Subcutaneous adipose tissue (tissue), 4 donors: Measurements from ENCODE around the gene SPARC. TPM values are rescaled to one million over a fixed set of nuclear protein-coding genes. Genes with fewer than 3 reads are reported as not detected.

Experiments used
- CTCF ChIP-seq: fragments of 450-650 bp; IDR thresholded peaks from one replicate; pipeline ENCODE4 v1.5.1; 2016; ENCODE audit warnings: low read depth, mild to moderate bottlenecking, control low read depth, antibody characterized with exemption, moderate library complexity
- total RNA-seq, 4 donors: library from RNA; depleted of rRNA; stranded (reverse); fragments of >200 nt; gene quantifications; one replicate each; pipeline ENCODE4 v1.1.0, GENCODE V29; 2016

Gene SPARC
- total RNA-seq, 4 donors from 2014 or later, result 792 to 1,545 (median 1,187) TPM

GRCh38 chr5:151651997-151652645, 34.6 kb downstream of the SPARC start:
- no peak for TF ChIP-seq CTCF

- no peak for TF ChIP-seq CTCF
Observed at GRCh38 chr5:151648988-151649387, 37.7 kb downstream of the SPARC start.

- TF ChIP-seq CTCF, result no peak
Observed at GRCh38 chr5:151648089-151648488, 38.6 kb downstream of the SPARC start.

GRCh38 chr5:151647320-151647861, 39.3 kb downstream of the SPARC start:
- TF ChIP-seq CTCF, result no peak

GRCh38 chr5:151646334-151646733, 40.4 kb downstream of the SPARC start:
- no peak for TF ChIP-seq CTCF

- no peak for TF ChIP-seq CTCF
Observed at GRCh38 chr5:151643388-151643787, 43.3 kb downstream of the SPARC start.

- TF ChIP-seq CTCF, result no peak
Observed at GRCh38 chr5:151642472-151643140, 44.1 kb downstream of the SPARC start.
